ENCODE data around the gene TMEM54.

TMEM54 gene

DNA sequence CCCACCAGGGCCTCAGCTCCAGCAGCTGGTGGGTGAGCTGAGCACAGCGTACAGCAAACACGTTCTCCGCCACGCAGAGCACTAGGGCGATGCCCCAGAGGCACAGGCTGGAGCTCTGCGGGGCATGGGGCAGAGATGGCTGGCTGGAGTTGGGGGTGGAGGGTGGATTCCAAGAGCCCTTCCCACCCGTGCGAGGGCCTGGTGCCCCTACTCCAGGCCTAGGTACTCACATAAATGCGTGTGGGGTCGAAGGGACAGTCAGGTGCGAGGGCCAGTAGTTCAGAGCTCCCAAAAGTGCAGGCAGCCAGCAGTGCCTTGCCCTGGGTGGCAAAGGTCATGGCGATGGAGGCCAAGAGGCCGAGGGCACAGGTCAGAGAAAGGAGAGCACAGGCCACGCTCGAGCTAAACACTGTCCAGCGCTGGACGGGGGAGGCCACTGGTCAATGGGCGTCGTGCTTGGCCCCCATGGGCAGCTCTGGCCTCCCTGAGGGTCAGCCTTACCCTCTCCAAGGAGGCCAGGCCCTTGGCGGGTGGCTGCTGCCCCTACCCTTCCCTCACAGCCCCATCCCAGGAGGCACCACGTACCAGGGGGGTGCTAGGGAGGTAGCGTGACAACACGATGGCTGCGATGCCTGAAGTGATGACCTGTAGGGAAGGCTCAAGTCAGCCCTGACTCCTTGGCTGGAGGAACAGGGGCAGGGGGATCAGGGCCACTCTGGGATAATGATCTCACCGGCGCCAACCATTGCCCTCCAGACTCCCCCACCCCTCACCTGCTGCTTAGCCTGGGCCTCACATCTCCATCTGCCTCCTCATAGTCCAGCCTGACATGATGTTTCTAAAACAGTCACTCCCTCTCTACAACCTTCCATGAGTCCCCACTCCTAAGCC is 5.6 kb downstream of the TMEM54 start:
- DNase-seq (ENCODE audit: low read depth), result no peak

DNA sequence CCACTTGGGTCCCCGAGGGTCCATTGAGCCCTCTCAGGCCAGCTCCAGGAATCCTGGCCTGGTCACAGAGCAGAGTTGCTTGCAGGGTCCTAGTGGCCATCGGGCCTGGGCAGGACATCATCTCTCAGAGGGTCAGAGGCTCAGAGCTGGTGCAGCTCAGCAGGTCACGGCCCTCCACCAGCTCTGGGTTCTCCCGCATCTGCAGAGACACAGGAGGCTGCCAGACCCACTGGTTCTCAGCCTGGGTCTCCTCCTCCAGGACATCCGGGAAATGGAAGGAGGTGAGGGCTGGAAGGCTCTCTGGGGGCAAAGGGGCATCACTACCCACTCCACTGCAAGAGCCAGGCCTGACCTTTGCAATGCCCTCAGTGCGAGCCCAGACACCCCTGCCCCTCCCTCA is 6.5 kb downstream of the TMEM54 start:
- DNase-seq (ENCODE audit: low read depth), result no peak

DNA sequence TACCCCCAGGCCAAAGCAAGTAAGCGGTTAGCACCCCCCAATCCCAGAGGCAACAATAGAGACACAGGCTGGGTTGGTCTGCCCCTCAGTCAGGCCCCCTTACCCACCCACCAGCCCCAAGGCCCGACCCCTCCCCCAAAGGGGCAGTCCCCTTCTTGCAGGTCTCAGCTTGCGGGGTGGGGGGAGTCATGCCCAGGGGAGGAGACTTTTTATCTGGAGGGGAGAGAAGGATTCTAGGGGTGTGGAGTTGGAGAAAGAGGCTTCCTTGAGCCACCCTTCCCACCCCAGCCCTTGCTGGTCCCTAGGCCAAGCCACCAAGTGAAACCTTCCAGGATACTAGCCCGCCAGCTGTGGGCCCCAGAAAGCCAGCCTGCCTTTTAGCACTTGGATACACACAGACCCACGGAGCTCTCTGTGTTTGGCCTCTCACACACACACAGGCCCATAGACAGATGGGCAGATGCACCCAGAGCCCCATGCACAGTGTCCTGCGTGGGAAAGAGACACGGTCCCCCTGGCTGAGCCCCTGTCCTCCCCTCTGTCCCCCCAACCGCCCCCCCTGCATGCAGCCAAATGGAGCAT is 7.1 kb downstream of the TMEM54 start:
- no peak for DNase-seq (ENCODE audit: low read depth)

GRCh38 chr1:32893198-32894018 is 7.8 kb downstream of the TMEM54 start:
- peak; percentile 23 for DNase-seq (ENCODE audit: low read depth)

DNA sequence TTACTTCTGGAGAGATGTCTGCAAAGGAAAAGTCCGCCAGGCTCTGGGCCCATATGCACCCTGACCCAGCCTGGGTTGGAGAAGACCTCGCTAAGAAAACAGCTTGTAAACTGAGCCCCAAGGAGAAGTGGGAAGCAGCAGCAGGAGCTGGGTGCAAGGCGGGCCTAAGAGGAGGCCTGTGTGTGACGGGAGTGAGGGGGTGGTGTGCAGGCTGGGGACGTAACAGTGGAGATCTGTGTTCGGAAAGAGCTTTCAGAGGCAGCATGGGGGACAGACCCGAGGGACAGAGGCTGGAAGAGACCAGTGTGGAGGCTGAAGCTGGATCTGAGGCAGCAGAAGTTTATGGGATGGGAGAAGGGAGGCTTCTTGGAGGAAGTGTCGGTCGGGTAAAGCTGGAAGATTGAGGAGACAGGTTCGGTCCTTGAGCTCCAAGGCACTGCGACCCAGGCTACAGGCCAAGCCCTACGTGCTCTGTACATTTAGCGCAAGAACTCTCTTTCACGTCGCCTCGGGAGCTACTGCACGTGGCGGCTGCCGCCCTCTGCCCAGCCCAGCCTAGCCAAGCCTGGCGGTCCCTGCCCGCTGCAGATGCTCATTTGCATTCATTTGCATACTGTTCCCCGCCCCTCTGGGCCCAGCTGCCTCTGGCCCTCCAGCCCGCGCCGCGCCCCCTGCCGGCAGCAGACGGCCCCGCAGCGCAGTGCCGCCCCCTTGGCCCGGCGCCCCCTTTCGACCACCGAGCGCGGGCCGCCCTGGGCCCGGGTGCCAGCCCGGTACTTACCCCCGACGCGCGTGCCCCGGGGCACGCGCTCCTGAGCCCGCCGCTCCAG is 8.6 kb downstream of the TMEM54 start:
- peak; percentile 12 for DNase-seq (ENCODE audit: low read depth)

- no peak for DNase-seq (ENCODE audit: low read depth)
Observed at GRCh38 chr1:32891630-32892029, 9.6 kb downstream of the TMEM54 start.

- no peak for DNase-seq (ENCODE audit: low read depth)
Observed at GRCh38 chr1:32891241-32891570, 10.0 kb downstream of the TMEM54 start.

- DNase-seq (ENCODE audit: low read depth), result no peak
Observed at GRCh38 chr1:32890516-32891240, 10.5 kb downstream of the TMEM54 start.

DNA sequence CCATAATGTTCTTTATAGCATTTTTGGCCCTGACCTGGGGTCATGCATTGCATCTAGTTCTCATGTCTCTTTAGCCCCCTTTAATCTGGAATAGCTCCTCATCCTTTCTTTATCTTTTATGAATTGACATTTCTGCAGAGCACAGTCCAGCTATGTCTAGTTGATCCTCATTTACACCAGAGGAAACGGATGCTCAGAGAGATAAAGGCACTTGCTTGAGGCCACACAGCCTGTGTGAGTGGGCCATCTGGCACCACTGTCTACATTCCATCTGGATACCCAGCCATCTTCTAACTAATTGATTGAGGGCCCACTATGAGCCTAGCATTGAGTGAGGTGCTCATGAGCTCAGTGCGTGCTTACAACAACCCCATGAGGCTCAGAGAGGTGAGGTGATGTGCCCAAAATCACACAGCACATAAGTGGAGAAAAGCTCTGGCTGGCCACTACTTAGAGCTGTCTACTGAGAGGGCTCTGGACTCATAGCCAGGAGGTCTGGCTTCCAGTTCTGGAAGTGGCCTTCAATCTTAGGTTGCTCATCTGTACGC is 11.4 kb downstream of the TMEM54 start:
- no peak for DNase-seq (ENCODE audit: low read depth)

DNA sequence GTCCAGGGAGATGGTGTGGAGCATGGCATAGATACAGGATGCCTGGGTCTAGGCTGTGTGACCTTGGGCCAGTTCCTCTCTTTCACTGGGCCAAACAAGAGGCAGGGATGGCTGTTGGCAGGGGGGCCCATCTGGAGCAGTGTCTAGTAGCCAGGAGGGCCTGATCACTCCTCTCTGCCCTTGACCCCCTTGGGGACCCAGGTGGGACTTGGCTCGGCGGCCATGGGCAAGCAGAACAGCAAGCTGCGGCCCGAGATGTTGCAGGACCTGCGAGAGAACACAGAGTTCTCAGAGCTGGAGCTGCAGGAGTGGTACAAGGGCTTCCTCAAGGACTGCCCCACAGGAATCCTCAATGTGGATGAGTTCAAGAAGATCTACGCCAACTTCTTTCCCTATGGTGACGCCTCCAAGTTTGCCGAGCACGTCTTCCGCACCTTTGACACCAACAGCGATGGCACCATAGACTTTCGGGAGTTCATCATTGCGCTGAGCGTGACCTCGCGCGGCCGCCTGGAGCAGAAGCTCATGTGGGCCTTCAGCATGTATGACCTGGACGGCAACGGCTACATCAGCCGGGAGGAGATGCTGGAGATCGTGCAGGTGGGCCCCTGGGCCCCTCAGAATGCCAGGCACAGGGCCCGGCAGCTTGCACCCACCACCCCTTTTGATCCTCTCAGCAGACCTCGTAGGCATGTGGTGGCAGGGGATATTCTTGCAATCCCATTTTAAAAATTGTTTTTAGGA is 12.3 kb downstream of the TMEM54 start:
- DNase-seq (ENCODE audit: low read depth), result no peak

DNA sequence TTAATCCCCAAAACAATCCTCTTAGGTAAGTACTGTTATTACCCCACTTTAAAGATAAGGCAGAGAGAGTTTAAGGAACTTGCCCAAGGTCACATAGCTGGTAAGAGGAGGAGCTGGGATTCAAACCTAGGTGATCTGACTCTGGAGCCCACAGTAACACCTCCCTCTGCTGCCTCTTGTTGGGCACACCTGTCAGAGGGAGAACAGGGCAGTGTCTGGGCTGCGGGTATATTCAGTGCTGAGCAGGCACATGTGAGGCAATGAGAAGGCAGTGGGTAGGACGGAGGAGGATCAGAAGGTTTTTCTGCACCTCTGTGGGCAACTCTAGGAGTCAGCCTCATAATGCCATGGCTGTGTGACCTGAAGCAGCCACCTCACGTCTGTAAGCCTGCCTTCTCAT is 13.1 kb downstream of the TMEM54 start:
- no peak for DNase-seq (ENCODE audit: low read depth)

DNA sequence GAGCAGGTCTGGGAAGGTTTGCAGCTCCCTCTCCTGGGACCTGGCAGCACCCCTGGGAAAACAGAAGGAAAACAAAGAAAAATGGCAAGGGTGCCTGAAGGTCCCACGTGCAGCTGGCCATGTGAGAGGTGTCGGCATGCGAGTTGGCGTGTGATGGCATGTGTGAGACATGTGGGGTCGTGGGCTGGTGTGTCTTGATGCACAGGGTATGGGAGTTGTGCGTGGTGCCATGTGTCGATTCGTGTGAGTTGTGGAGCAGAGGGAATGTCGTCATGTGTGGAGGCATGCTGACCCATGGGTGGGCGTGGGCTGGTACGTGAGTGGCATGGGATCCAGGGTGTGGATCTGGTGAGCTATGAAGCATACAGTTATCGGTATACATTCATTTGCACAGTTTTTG is 13.6 kb downstream of the TMEM54 start:
- DNase-seq (ENCODE audit: low read depth), result no peak

DNA sequence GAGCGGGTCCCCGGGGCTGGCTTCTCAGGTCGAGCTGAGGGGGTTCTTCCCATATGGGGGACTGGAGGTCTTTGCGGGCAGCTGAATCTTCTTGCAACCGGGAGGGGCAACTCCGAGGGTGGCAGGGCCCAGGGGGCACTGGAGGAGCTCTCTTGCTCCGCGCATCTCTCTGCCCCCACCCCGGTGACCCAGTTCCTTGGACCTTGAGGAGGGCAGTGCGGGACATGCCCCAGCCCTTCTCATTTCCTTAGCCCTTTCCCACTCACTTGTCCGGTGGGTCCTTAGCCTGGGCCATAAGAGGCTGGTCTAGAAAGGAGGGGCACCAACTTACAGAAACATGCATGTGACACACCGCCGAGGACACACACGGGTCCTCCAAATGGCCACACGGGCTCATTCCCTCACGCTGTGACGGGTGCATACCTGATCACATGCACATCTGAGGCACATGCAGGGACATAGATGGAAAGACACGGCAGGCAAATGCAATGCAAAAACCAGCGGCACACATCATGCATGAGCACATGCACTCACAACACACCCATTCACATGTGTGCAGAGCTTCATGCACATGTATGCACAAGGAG is 14.3 kb downstream of the TMEM54 start:
- DNase-seq (ENCODE audit: low read depth), result no peak

DNA sequence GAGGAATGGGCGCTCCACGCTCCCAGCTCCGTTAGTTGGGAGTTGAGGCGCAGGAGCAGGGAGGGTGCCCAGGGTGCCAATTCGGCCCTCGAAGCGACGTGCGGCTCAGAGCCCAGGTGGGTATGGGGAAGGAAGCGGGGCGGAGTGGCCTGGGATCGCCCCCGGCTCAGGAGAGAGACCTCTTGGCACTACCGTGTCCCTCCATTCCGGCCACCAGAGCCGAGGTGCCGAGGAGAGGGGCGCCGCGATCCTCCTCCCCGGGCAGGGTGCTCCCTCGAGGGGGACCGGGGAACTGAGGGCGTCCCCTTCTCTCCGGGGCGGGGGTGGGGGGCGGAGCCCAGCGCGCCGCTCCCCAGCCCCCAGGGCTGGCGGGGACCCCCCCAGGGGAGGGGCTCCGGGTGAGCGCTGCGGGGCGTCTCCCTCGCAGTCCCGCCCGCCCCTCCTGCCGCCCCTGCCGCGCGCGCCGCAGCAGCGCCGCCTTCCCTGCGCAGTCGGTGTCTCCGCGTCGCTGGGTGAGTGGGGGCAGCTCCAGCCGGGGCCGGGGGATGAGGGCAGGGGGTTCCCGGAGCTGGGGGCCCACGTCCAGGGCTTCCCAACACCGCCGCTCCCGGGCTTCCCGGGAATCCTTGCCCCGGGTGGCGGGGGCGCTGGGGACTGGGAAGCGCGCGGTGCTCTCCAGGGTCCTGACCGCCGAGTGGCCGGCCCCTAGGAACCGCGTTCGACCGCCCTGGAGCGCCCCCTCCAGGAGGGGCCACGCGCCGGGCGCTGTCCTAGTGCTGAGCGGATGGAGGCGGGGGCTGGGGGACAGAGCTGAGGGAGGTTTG is 15.0 kb downstream of the TMEM54 start, which contains the start of gene HPCA:
TSS of gene HPCA (plus strand) at position 488 of the 824 bp plus-strand sequence. CDS start 2,408 bp downstream, outside the sequence.
- DNase-seq (ENCODE audit: low read depth), result peak; percentile 45

GRCh38 chr1:32885676-32886003 is 15.5 kb downstream of the TMEM54 start:
- DNase-seq (ENCODE audit: low read depth), result no peak

DNA sequence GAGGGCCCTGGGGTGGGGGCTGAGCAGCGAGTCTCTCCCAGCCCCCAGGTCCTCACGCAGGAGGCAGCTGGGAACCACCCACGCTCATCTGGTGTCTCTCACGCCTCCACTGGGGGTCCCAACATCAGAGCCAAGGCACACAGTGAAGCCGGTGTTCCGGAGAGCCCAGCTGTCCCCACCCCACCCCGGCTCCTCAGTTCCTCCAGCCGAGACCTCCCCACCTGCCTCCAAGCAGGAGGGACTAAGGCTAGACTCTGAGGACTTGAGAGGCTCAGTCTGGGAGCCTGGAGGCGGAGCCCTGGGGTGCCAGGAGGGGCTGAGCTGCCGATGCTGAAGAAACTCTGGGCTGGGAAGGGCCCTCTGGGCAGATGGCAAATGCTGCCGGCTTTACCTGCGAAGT is 16.5 kb downstream of the TMEM54 start:
- no peak for DNase-seq (ENCODE audit: low read depth)

- DNase-seq (ENCODE audit: low read depth), result no peak
Observed at GRCh38 chr1:32884032-32884372, 17.2 kb downstream of the TMEM54 start.

DNA sequence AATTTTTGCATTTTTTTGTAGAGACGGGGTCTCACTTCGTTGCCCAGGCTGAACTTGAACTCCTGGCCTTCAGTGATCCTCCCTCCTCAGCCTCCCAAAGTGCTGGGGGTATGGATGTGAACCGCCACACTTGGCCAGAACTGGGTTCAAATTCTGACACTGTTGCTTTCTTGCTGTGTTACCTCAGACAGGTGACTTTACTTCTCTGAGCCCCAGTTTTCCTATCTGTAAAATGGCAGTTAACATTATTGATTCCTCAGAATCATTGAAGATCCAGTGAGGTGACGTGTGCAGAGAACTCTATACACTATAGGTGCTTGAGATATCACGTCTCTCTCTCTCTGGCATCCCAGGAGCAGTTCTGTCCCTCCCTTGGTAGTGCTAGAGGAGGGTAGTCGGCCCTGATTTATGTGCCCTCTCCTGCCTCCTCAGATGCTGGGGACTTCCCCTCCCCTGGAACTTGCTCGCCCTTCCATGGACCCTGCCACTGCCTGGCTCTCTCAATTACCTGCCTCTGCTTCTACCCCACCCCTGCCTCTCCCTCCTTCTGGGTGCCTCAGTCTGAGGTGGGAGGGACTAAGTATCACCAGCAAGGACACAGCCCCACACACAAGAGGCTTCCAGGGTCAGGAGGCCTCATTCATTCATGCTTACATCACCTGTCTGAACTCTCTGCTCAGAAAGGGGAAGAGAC is 17.7 kb downstream of the TMEM54 start:
- DNase-seq (ENCODE audit: low read depth), result no peak

Data from iris pigment epithelial cell (primary cell).